Measurements from ENCODE around the gene FKBP1A.

Gene FKBP1A

GRCh38 chr20:1341561-1342265, 51.1 kb downstream of the FKBP1A start:
- Histone ChIP-seq H3K4me1 (ENCODE audit: control insufficient read depth, insufficient read depth, low read length, unreplicated experiment) (peaks cover 47% of the 10 kb centered on the region), H3K27ac (ENCODE audit: low read depth, low read length) (peak overlapping the region; percentile 91), H3K4me3 (ENCODE audit: low read depth, low read length) (no peak overlapping the region), H3K79me2 (ENCODE audit: control insufficient read depth, insufficient read depth, low read length, unreplicated experiment) (no peaks in the 10 kb centered on the region), H3K27me3 (ENCODE audit: insufficient read depth, low read length) (no peaks in the 10 kb centered on the region), H3K36me3 (ENCODE audit: insufficient read depth, low read length) (peaks cover 3% of the 10 kb centered on the region), H2AFZ (ENCODE audit: low read length, unreplicated experiment) (no peak overlapping the region)

DNA sequence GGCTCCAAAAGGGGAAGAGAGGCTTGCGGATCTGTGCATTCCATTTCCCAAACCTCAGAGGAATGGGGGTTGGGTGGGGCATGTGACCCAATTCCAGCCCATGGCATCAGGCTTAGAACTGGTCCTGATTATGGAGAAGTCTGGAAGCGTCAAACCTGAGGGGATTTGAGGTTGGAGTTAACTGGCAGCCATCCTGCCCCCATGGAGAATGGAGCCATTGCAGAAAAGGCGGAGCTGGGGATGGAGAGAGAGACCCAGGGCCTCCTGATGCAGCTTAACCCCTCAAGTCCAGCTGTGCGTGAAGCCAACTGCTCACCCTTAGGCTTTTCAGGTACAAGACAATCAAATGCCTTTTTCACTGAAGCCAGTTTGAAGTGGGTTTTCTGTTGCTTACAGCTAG, 54.1 kb downstream of the FKBP1A start:
- peaks cover 3% of the 10 kb centered on the region for H3K79me2 ChIP-seq (ENCODE audit: control insufficient read depth, insufficient read depth, low read length, unreplicated experiment)
- H3K27me3 ChIP-seq (ENCODE audit: insufficient read depth, low read length), result no peaks in the 10 kb centered on the region
- no peak overlapping the region for H3K27ac ChIP-seq (ENCODE audit: low read depth, low read length)
- H2AFZ ChIP-seq (ENCODE audit: low read length, unreplicated experiment), result no peak overlapping the region
- H3K4me1 ChIP-seq (ENCODE audit: control insufficient read depth, insufficient read depth, low read length, unreplicated experiment), result peaks cover 52% of the 10 kb centered on the region
- H3K36me3 ChIP-seq (ENCODE audit: insufficient read depth, low read length), result no peaks in the 10 kb centered on the region
- no peak overlapping the region for H3K4me3 ChIP-seq (ENCODE audit: low read depth, low read length)

- Histone ChIP-seq H3K36me3 (ENCODE audit: insufficient read depth, low read length) (no peaks in the 10 kb centered on the region), H3K27ac (ENCODE audit: low read depth, low read length) (no peak overlapping the region), H3K27me3 (ENCODE audit: insufficient read depth, low read length) (no peaks in the 10 kb centered on the region), H3K79me2 (ENCODE audit: control insufficient read depth, insufficient read depth, low read length, unreplicated experiment) (peaks cover 3% of the 10 kb centered on the region), H3K4me3 (ENCODE audit: low read depth, low read length) (no peak overlapping the region), H3K4me1 (ENCODE audit: control insufficient read depth, insufficient read depth, low read length, unreplicated experiment) (peaks cover 45% of the 10 kb centered on the region), H2AFZ (ENCODE audit: low read length, unreplicated experiment) (no peak overlapping the region)
These were observed 54.8 kb downstream of the FKBP1A start for GRCh38 chr20:1338096-1338495.

DNA sequence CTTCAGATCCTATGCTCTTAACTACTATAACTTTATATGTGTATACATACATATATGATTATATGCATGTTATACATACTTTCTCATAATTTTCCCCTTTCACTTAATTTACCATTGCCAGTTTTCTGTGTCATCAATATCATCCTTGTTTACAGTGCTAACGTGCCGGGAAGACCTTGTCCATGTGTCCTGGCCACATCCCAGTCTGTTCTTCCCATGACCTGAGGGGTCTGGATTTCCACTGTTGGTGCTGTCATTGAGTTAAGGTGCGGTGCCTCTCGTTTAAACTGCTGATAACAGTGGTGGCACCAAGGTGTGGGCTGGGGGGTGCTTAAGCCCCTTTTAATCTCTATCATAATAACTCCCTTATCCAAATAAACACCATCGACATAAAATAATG, 55.4 kb downstream of the FKBP1A start:
- peaks cover 8% of the 10 kb centered on the region for H3K79me2 ChIP-seq (ENCODE audit: control insufficient read depth, insufficient read depth, low read length, unreplicated experiment)
- no peaks in the 10 kb centered on the region; the same call in 1 of the 2 replicates for H3K36me3 ChIP-seq (ENCODE audit: insufficient read depth, low read length)
- H3K27ac ChIP-seq (ENCODE audit: low read depth, low read length), result peak overlapping the region; percentile 40
- no peaks in the 10 kb centered on the region for H3K27me3 ChIP-seq (ENCODE audit: insufficient read depth, low read length)
- H3K4me3 ChIP-seq (ENCODE audit: low read depth, low read length), result no peak overlapping the region
- H3K4me1 ChIP-seq (ENCODE audit: control insufficient read depth, insufficient read depth, low read length, unreplicated experiment), result peaks cover 39% of the 10 kb centered on the region
- H2AFZ ChIP-seq (ENCODE audit: low read length, unreplicated experiment), result no peak overlapping the region

DNA sequence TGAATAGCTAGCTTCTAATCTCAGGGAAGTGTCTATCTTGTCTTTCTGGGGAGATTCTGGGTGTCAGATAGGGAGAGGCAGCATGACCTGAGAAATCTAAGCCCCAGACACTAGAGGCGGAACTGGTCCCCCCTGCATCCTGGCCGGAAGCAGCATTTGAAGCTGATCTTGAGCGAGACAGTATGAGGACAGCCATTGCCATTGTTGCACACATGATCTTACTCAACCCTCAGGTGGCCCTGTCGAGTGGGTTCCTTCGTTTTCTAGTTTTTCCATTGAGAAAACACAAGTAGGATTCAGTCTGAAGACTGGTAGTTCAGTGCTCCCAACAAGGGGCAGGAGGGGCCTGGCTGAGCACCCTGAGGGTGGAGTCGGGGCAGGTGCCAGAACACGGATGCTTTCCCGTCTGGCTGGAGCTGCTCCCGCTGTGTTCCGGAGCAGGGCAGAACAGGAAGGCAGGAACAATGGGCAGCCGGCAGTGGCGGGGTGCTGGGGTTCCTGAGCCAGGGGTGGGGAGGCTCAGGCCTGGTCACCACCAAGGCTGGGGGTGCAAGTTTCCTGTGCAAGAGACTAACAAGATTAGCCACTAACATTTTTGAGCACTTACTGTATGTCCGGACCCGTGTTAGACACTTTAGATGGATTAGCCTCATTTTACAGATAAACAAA, 56.0 kb downstream of the FKBP1A start:
- no peaks in the 10 kb centered on the region; the same call in 1 of the 2 replicates for H3K36me3 ChIP-seq (ENCODE audit: insufficient read depth, low read length)
- H3K4me3 ChIP-seq (ENCODE audit: low read depth, low read length), result no peak overlapping the region
- peak overlapping the region; percentile 40 for H3K27ac ChIP-seq (ENCODE audit: low read depth, low read length)
- no peak overlapping the region for H2AFZ ChIP-seq (ENCODE audit: low read length, unreplicated experiment)
- H3K4me1 ChIP-seq (ENCODE audit: control insufficient read depth, insufficient read depth, low read length, unreplicated experiment), result peaks cover 33% of the 10 kb centered on the region
- peaks cover 13% of the 10 kb centered on the region for H3K79me2 ChIP-seq (ENCODE audit: control insufficient read depth, insufficient read depth, low read length, unreplicated experiment)
- no peaks in the 10 kb centered on the region for H3K27me3 ChIP-seq (ENCODE audit: insufficient read depth, low read length)

GRCh38 chr20:1335961-1336698, 56.7 kb downstream of the FKBP1A start:
- H3K27me3 ChIP-seq (ENCODE audit: insufficient read depth, low read length), result no peaks in the 10 kb centered on the region
- no peaks in the 10 kb centered on the region; the same call in 1 of the 2 replicates for H3K36me3 ChIP-seq (ENCODE audit: insufficient read depth, low read length)
- peak overlapping the region; percentile 40 for H3K27ac ChIP-seq (ENCODE audit: low read depth, low read length)
- peaks cover 20% of the 10 kb centered on the region for H3K79me2 ChIP-seq (ENCODE audit: control insufficient read depth, insufficient read depth, low read length, unreplicated experiment)
- H3K4me1 ChIP-seq (ENCODE audit: control insufficient read depth, insufficient read depth, low read length, unreplicated experiment), result peaks cover 26% of the 10 kb centered on the region
- H3K4me3 ChIP-seq (ENCODE audit: low read depth, low read length), result no peak overlapping the region
- H2AFZ ChIP-seq (ENCODE audit: low read length, unreplicated experiment), result no peak overlapping the region

- Histone ChIP-seq H3K27me3 (ENCODE audit: insufficient read depth, low read length) (no peaks in the 10 kb centered on the region), H3K27ac (ENCODE audit: low read depth, low read length) (no peak overlapping the region), H3K4me1 (ENCODE audit: control insufficient read depth, insufficient read depth, low read length, unreplicated experiment) (peaks cover 33% of the 10 kb centered on the region), H3K36me3 (ENCODE audit: insufficient read depth, low read length) (no peaks in the 10 kb centered on the region; the same call in 1 of the 2 replicates), H3K79me2 (ENCODE audit: control insufficient read depth, insufficient read depth, low read length, unreplicated experiment) (peaks cover 34% of the 10 kb centered on the region), H3K4me3 (ENCODE audit: low read depth, low read length) (no peak overlapping the region), H2AFZ (ENCODE audit: low read length, unreplicated experiment) (no peak overlapping the region)
These were observed 58.1 kb downstream of the FKBP1A start for GRCh38 chr20:1334761-1335160.

GRCh38 chr20:1334370-1334731, 58.5 kb downstream of the FKBP1A start:
- Histone ChIP-seq H3K36me3 (ENCODE audit: insufficient read depth, low read length) (no peaks in the 10 kb centered on the region; the same call in 1 of the 2 replicates), H3K27ac (ENCODE audit: low read depth, low read length) (no peak overlapping the region), H3K27me3 (ENCODE audit: insufficient read depth, low read length) (no peaks in the 10 kb centered on the region), H3K79me2 (ENCODE audit: control insufficient read depth, insufficient read depth, low read length, unreplicated experiment) (peaks cover 38% of the 10 kb centered on the region), H2AFZ (ENCODE audit: low read length, unreplicated experiment) (no peak overlapping the region), H3K4me3 (ENCODE audit: low read depth, low read length) (no peak overlapping the region), H3K4me1 (ENCODE audit: control insufficient read depth, insufficient read depth, low read length, unreplicated experiment) (peaks cover 37% of the 10 kb centered on the region)

DNA sequence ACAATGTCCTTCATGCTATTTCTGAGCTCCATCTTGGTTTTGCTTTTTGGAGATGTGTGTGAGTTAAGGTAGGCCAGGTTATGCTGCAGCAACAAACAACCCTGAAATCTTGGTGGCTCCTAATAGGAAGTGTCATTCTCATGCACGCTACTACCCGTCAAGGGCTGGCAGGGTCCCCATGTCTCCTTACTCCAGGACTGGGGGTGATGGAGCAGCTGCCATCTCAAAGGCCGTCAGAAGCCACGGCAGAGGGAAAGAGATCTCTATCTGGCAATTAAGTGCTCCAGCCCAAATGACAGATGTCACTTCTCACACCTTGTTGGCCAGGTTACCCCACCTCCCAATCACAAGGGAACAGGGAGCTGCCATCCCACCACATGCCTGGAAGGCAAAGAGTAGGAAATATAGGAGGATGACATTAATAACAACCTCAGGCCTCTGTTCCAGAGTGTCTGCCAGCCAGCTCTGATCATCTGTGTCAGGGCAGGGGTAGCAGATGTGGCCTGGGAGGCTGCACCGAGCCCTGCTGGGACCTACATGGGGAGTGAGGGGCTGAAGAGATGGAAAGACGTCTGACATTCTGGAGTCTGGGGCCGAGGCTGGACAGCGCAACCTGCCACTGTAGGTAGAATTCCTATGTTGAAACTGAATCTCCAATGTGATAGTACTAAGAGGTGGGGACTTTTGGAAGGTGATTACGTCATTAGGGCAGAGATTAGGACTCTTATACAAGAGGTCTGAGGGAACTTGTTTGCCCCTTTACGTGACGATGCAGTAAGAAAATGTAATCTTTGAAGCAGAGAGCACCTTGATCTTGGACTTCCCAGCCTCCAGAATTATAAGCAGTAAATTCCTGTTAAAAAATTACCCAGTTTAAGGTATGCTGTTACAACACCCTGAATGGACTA, 59.1 kb downstream of the FKBP1A start:
- H3K4me1 ChIP-seq (ENCODE audit: control insufficient read depth, insufficient read depth, low read length, unreplicated experiment), result peaks cover 43% of the 10 kb centered on the region
- H3K4me3 ChIP-seq (ENCODE audit: low read depth, low read length), result no peak overlapping the region
- no peak overlapping the region for H3K27ac ChIP-seq (ENCODE audit: low read depth, low read length)
- no peak overlapping the region for H2AFZ ChIP-seq (ENCODE audit: low read length, unreplicated experiment)
- H3K79me2 ChIP-seq (ENCODE audit: control insufficient read depth, insufficient read depth, low read length, unreplicated experiment), result peaks cover 44% of the 10 kb centered on the region
- no peaks in the 10 kb centered on the region; the same call in 1 of the 2 replicates for H3K36me3 ChIP-seq (ENCODE audit: insufficient read depth, low read length)
- no peaks in the 10 kb centered on the region for H3K27me3 ChIP-seq (ENCODE audit: insufficient read depth, low read length)

- Histone ChIP-seq H3K79me2 (ENCODE audit: control insufficient read depth, insufficient read depth, low read length, unreplicated experiment) (peaks cover 53% of the 10 kb centered on the region), H3K27me3 (ENCODE audit: insufficient read depth, low read length) (no peaks in the 10 kb centered on the region), H3K36me3 (ENCODE audit: insufficient read depth, low read length) (no peaks in the 10 kb centered on the region; the same call in 1 of the 2 replicates), H3K4me3 (ENCODE audit: low read depth, low read length) (no peak overlapping the region), H3K4me1 (ENCODE audit: control insufficient read depth, insufficient read depth, low read length, unreplicated experiment) (peaks cover 52% of the 10 kb centered on the region), H3K27ac (ENCODE audit: low read depth, low read length) (no peak overlapping the region), H2AFZ (ENCODE audit: low read length, unreplicated experiment) (no peak overlapping the region)
These were observed 60.0 kb downstream of the FKBP1A start for GRCh38 chr20:1332749-1333300.

Data from ACC112 (cell line).